Neural progenitor cell (in vitro differentiated cells): ENCODE results near the gene DIPK1B. TPM values are rescaled to one million over a fixed set of nuclear protein-coding genes. Genes with fewer than 3 reads are reported as not detected.

ENCODE experiments used
- DNase-seq: peaks from one replicate; pipeline ENCODE4 v3.0.0-alpha.2; 2016; ENCODE audit warnings: low spot score
- H2AFZ ChIP-seq: fragments of 200-600 bp; sonication (generic); replicated peaks from 2 replicates; pipeline ENCODE4 v1.6.1; 2016; ENCODE audit warnings: antibody characterized with exemption
- H3F3A ChIP-seq: fragments of 200-600 bp; sonication (generic); 2 replicates; pipeline ENCODE4 v1.6.1; 2016; ENCODE audit warnings: antibody characterized with exemption, low read depth
- H3K27ac ChIP-seq: fragments of 200-600 bp; sonication (generic); 2 replicates; pipeline ENCODE4 v1.5.1; 2016; ENCODE audit warnings: mild to moderate bottlenecking
- H3K27me3 ChIP-seq: fragments of 200-600 bp; sonication (generic); 2 replicates; pipeline ENCODE4 v1.6.1; 2016; ENCODE audit warnings: mild to moderate bottlenecking, moderate library complexity
- H3K36me3 ChIP-seq: fragments of 200-600 bp; sonication (generic); 2 replicates; pipeline ENCODE4 v1.5.1; 2016
- H3K4me1 ChIP-seq: fragments of 200-600 bp; sonication (generic); 2 replicates; pipeline ENCODE4 v1.6.1; 2016; ENCODE audit warnings: mixed run types
- H3K4me2 ChIP-seq: fragments of 200-600 bp; sonication (generic); 2 replicates; pipeline ENCODE4 v1.6.1; 2016
- H3K4me3 ChIP-seq: fragments of 200-600 bp; sonication (generic); 2 replicates; pipeline ENCODE4 v1.5.1; 2016
- H3K79me2 ChIP-seq: fragments of 200-600 bp; sonication (generic); 2 replicates; pipeline ENCODE4 v1.6.1; 2016; ENCODE audit warnings: low read depth
- H3K9ac ChIP-seq: fragments of 200-600 bp; sonication (generic); 2 replicates; pipeline ENCODE4 v1.6.1; 2016
- H3K9me3 ChIP-seq: fragments of 200-600 bp; sonication (generic); 2 replicates; pipeline ENCODE4 v1.5.1; 2016; ENCODE audit warnings: low read depth
- H4K20me1 ChIP-seq: fragments of 200-600 bp; sonication (generic); 2 replicates; pipeline ENCODE4 v1.6.1; 2016; ENCODE audit warnings: low read depth
- H3K27ac Mint-ChIP-seq: 3 replicates; pipeline ENCODE4 v1.8.0; 2021; ENCODE audit warnings: mixed read lengths
- H3K27me3 Mint-ChIP-seq: 2 replicates; pipeline ENCODE4 v1.8.0; 2022; ENCODE audit warnings: low read depth, mild to moderate bottlenecking, inconsistent platforms, moderate library complexity, mixed read lengths; ENCODE audit not compliant: insufficient read depth
- H3K36me3 Mint-ChIP-seq: 3 replicates; pipeline ENCODE4 v1.8.0; 2021; ENCODE audit warnings: mixed read lengths
- H3K4me1 Mint-ChIP-seq: 3 replicates; pipeline ENCODE4 v1.8.0; 2021; ENCODE audit warnings: mixed read lengths
- H3K4me3 Mint-ChIP-seq: 3 replicates; pipeline ENCODE4 v1.8.0; 2021; ENCODE audit warnings: mild to moderate bottlenecking, moderate library complexity, mixed read lengths
- H3K9me3 Mint-ChIP-seq: 3 replicates; pipeline ENCODE4 v1.8.0; 2020; ENCODE audit warnings: mixed read lengths
- CTCF ChIP-seq: fragments of 200-600 bp; sonication (generic); IDR thresholded peaks from 2 replicates; pipeline ENCODE4 v1.5.1; 2017; ENCODE audit warnings: antibody characterized with exemption, mild to moderate bottlenecking
- EZH2 ChIP-seq: fragments of 200-600 bp; sonication (generic); IDR thresholded peaks from 2 replicates; pipeline ENCODE4 v1.6.1; 2017; ENCODE audit warnings: antibody characterized with exemption, mild to moderate bottlenecking, moderate library complexity
- EZH2phosphoT487 ChIP-seq: fragments of 200-600 bp; sonication (generic); IDR thresholded peaks from 2 replicates; pipeline ENCODE4 v1.6.1; 2017; ENCODE audit warnings: antibody characterized with exemption
- total RNA-seq: library from RNA; depleted of rRNA; stranded (reverse); fragments of >200 nt; gene quantifications from 2 replicates; pipeline ENCODE4 v1.2.3, GENCODE V29; 2015; ENCODE audit warnings: low replicate concordance

The DIPK1B gene
- total RNA-seq, 1 donor from 2014 or later: 11.8 TPM

GRCh38 chr9:136720898-136721338 lies 8.5 kb downstream of the DIPK1B start:
- Mint-ChIP-seq H3K27ac (peak overlapping the region; percentile 88), H3K4me3 (peak overlapping the region; percentile 77), H3K36me3 (peaks cover 16% of the 10 kb centered on the region), H3K4me1 (peaks cover 31% of the 10 kb centered on the region), H3K27me3 (peaks cover 8% of the 10 kb centered on the region), H3K9me3 (no peaks in the 10 kb centered on the region)
- Histone ChIP-seq H3K36me3 (no peaks in the 10 kb centered on the region), H4K20me1 (peaks cover 80% of the 10 kb centered on the region), H3K79me2 (peaks cover 15% of the 10 kb centered on the region), H3K4me1 (peaks cover 11% of the 10 kb centered on the region), H3F3A (peaks cover 49% of the 10 kb centered on the region), H3K9ac (no peak overlapping the region), H3K4me3 (no peak overlapping the region), H3K4me2 (peak overlapping the region; percentile 61), H3K27me3 (no peaks in the 10 kb centered on the region), H2AFZ (no peak overlapping the region), H3K9me3 (no peaks in the 10 kb centered on the region), H3K27ac (peak overlapping the region; percentile 63)
- TF ChIP-seq CTCF: no peak
- TF ChIP-seq EZH2: no peak
- no peak for TF ChIP-seq EZH2phosphoT487
- no peak for DNase-seq

- no peak overlapping the region for H3K4me2 ChIP-seq
- H3K27me3 Mint-ChIP-seq: peaks cover 11% of the 10 kb centered on the region
- H3K4me3 ChIP-seq: no peak overlapping the region
- H3K79me2 ChIP-seq: peaks cover 21% of the 10 kb centered on the region
- peaks cover 54% of the 10 kb centered on the region for H3F3A ChIP-seq
- no peaks in the 10 kb centered on the region for H3K9me3 ChIP-seq
- H4K20me1 ChIP-seq: peaks cover 82% of the 10 kb centered on the region
- H3K9me3 Mint-ChIP-seq: no peaks in the 10 kb centered on the region
- DNase-seq: no peak
- H3K9ac ChIP-seq: no peak overlapping the region
- TF ChIP-seq EZH2phosphoT487 (no peak), EZH2 (no peak), CTCF (no peak)
- H3K36me3 Mint-ChIP-seq: peaks cover 19% of the 10 kb centered on the region
- peak overlapping the region; percentile 70 for H3K4me3 Mint-ChIP-seq
- peaks cover 12% of the 10 kb centered on the region for H3K4me1 ChIP-seq
- no peaks in the 10 kb centered on the region for H3K27me3 ChIP-seq
- H3K27ac Mint-ChIP-seq: peak overlapping the region; percentile 88
- no peaks in the 10 kb centered on the region for H3K36me3 ChIP-seq
- no peak overlapping the region for H2AFZ ChIP-seq
- H3K4me1 Mint-ChIP-seq: peaks cover 36% of the 10 kb centered on the region
- H3K27ac ChIP-seq: no peak overlapping the region
Observed at GRCh38 chr9:136721339-136722092, 9.1 kb downstream of the DIPK1B start.

GRCh38 chr9:136722093-136722968 lies 10.0 kb downstream of the DIPK1B start:
- Histone ChIP-seq H4K20me1 (peaks cover 88% of the 10 kb centered on the region), H2AFZ (no peak overlapping the region), H3K4me1 (peaks cover 20% of the 10 kb centered on the region), H3K79me2 (peaks cover 30% of the 10 kb centered on the region), H3K36me3 (no peaks in the 10 kb centered on the region), H3K4me2 (no peak overlapping the region), H3F3A (peaks cover 59% of the 10 kb centered on the region), H3K27ac (no peak overlapping the region), H3K27me3 (no peaks in the 10 kb centered on the region), H3K9ac (no peak overlapping the region), H3K9me3 (no peaks in the 10 kb centered on the region), H3K4me3 (no peak overlapping the region)
- Mint-ChIP-seq H3K9me3 (no peaks in the 10 kb centered on the region), H3K4me3 (no peak overlapping the region), H3K4me1 (peaks cover 41% of the 10 kb centered on the region), H3K27me3 (peaks cover 18% of the 10 kb centered on the region), H3K27ac (no peak overlapping the region), H3K36me3 (peaks cover 21% of the 10 kb centered on the region)
- no peak for TF ChIP-seq EZH2phosphoT487
- no peak for TF ChIP-seq CTCF
- TF ChIP-seq EZH2: no peak
- DNase-seq: no peak
